Endothelial cell of umbilical vein (primary cell): ENCODE measurements around the gene NPPA. TPM values are rescaled to one million over a fixed set of nuclear protein-coding genes. Genes with fewer than 3 reads are reported as not detected.

Source experiments
- BruUV-seq: library from RNA; stranded (reverse); fragments of 400-500 nt; replicated peaks from 2 replicates; lab custom pipeline; 2021; lab: Mats Ljungman, UMichigan
- CTCF ChIA-PET: fragments of 300-600, 350-600 bp; sonication (Branson Sonifier 250); formaldehyde crosslinking; loops from one replicate; lab custom pipeline; 2021; ENCODE audit warnings: antibody characterized with exemption, inconsistent platforms; lab: Charles Lee
- POLR2A ChIA-PET: fragments of 300-600, 350-600 bp; sonication (Branson Sonifier 250); formaldehyde crosslinking; loops from one replicate; lab custom pipeline; 2021; ENCODE audit warnings: antibody characterized with exemption, inconsistent platforms; lab: Charles Lee
- DNase-seq: peaks from one replicate; pipeline ENCODE4 v3.0.0-alpha.2; 2011; ENCODE audit warnings: low read depth, low spot score
- FAIRE-seq: peaks from 2 replicates; lab custom pipeline; 2011; peaks lifted over from hg19 to GRCh38; lab: Jason Lieb, UNC
- H2AFZ ChIP-seq: 2 replicates; pipeline ENCODE4 v1.6.0; 2012; ENCODE audit warnings: low read depth, low read length, control low read depth, inconsistent platforms
- H3K27ac ChIP-seq: 2 replicates; pipeline ENCODE4 v1.5.1; 2011; ENCODE audit warnings: low read depth, mild to moderate bottlenecking, control low read depth, low read length, moderate library complexity; ENCODE audit not compliant: insufficient read depth
- H3K27me3 ChIP-seq, 2 experiments: 2 replicates each; pipeline versions ENCODE4 v1.6.0 to v1.6.1; 2011; ENCODE audit warnings: low read length in 2 of 2, mixed read lengths in 1 of 2; ENCODE audit not compliant: control insufficient read depth in 2 of 2, insufficient read depth in 2 of 2
- H3K36me3 ChIP-seq, 2 experiments: 2 replicates in 1 of 2; 3 replicates in 1 of 2; pipeline ENCODE4 v1.5.1; 2011; ENCODE audit warnings: low read length in 2 of 2, mild to moderate bottlenecking in 1 of 2, moderate library complexity in 1 of 2; ENCODE audit not compliant: control insufficient read depth in 2 of 2, insufficient read depth in 2 of 2; ENCODE audit errors: extremely low read depth in 1 of 2
- H3K4me1 ChIP-seq: 3 replicates; pipeline ENCODE4 v1.5.1; 2011; ENCODE audit warnings: mild to moderate bottlenecking, low read length; ENCODE audit not compliant: control insufficient read depth, insufficient read depth; ENCODE audit errors: extremely low read depth
- H3K4me2 ChIP-seq: 2 replicates; pipeline ENCODE4 v1.6.1; 2011; ENCODE audit warnings: low read length, control low read depth, mixed read lengths; ENCODE audit not compliant: insufficient read depth
- H3K4me3 ChIP-seq, 3 experiments: fragments of 200-600 bp in 1 of 3; sonication (generic), shearing (Covaris generic) in 1 of 3; replicated peaks in 1 of 3; 2 replicates each; pipeline ENCODE4 v1.5.1; 2011 to 2016; ENCODE audit warnings: control low read depth in 3 of 3, low read length in 3 of 3, mild to moderate bottlenecking in 2 of 3, inconsistent platforms in 1 of 3, low read depth in 1 of 3, moderate library complexity in 1 of 3; ENCODE audit not compliant: insufficient read depth in 1 of 3
- H3K79me2 ChIP-seq: 2 replicates; pipeline ENCODE4 v1.6.0; 2012; ENCODE audit warnings: low read length, inconsistent platforms; ENCODE audit not compliant: control insufficient read depth, insufficient read depth
- H3K9ac ChIP-seq: replicated peaks from 2 replicates; pipeline ENCODE3; 2011; ENCODE audit warnings: low read length, control low read depth; ENCODE audit not compliant: insufficient read depth; ENCODE audit errors: extremely low read depth
- H3K9me1 ChIP-seq: replicated peaks from 3 replicates; pipeline ENCODE4 v1.6.0; 2011; ENCODE audit warnings: mild to moderate bottlenecking, low read length; ENCODE audit not compliant: control insufficient read depth, insufficient read depth; ENCODE audit errors: extremely low read depth
- H3K9me3 ChIP-seq: replicated peaks from 2 replicates; pipeline ENCODE4 v1.5.1; 2012; ENCODE audit warnings: low read length, inconsistent platforms; ENCODE audit not compliant: control insufficient read depth, insufficient read depth
- H4K20me1 ChIP-seq: replicated peaks from 2 replicates; pipeline ENCODE3; 2011; ENCODE audit warnings: mild to moderate bottlenecking, low read length; ENCODE audit not compliant: control insufficient read depth, insufficient read depth; ENCODE audit errors: extremely low read depth
- CTCF ChIP-seq, 2 donors: IDR thresholded peaks; 1 replicate in 1 of 2; 2 replicates in 1 of 2; pipeline ENCODE4 v1.5.1; 2011; ENCODE audit warnings: low read length in 2 of 2, mild to moderate bottlenecking in 2 of 2, moderate library complexity in 2 of 2, control low read depth in 1 of 2, inconsistent platforms in 1 of 2, low read depth in 1 of 2; ENCODE audit not compliant: insufficient read depth in 1 of 2; ENCODE audit errors: extremely low read depth in 1 of 2
- EZH2 ChIP-seq: IDR thresholded peaks from 2 replicates; pipeline ENCODE4 v1.6.1; 2012; ENCODE audit warnings: borderline replicate concordance, low read depth, mild to moderate bottlenecking, moderate library complexity, low read length, inconsistent platforms; ENCODE audit not compliant: severe bottlenecking
- FOS ChIP-seq: IDR thresholded peaks from 2 replicates; pipeline ENCODE4 v1.6.1; 2011; ENCODE audit warnings: mild to moderate bottlenecking, low read length, moderate library complexity, borderline replicate concordance; ENCODE audit not compliant: insufficient read depth
- GATA2 ChIP-seq: IDR thresholded peaks from 2 replicates; pipeline ENCODE4 v1.7.0; 2011; ENCODE audit warnings: low read depth, mild to moderate bottlenecking, moderate library complexity, mixed read lengths, low read length; ENCODE audit not compliant: insufficient read length, insufficient read depth
- JUN ChIP-seq: IDR thresholded peaks from 2 replicates; pipeline ENCODE4 v1.6.1; 2011; ENCODE audit warnings: borderline replicate concordance, low read depth; ENCODE audit not compliant: insufficient read length, insufficient read depth
- MAX ChIP-seq: IDR thresholded peaks from 2 replicates; pipeline ENCODE4 v1.6.1; 2011; ENCODE audit not compliant: insufficient read depth, insufficient read length
- MYC ChIP-seq: IDR thresholded peaks from one replicate; pipeline ENCODE4 v1.6.1; 2011; ENCODE audit warnings: mild to moderate bottlenecking, low read depth, low read length
- POLR2A ChIP-seq: IDR thresholded peaks from 2 replicates; pipeline ENCODE4 v1.6.1; 2012; ENCODE audit warnings: low read depth, mild to moderate bottlenecking, control low read depth, low read length
- POLR2AphosphoS5 ChIP-seq: IDR thresholded peaks from 2 replicates; pipeline ENCODE4 v1.6.1; 2012; ENCODE audit warnings: low read depth, mild to moderate bottlenecking, control low read depth, low read length, moderate library complexity; ENCODE audit not compliant: insufficient read depth
- dilution Hi-C: fragments of 300-500 bp; cut with MboI; formaldehyde crosslinking; loops from one replicate; pipeline ENCODE4 v1.15.0; 2019; ENCODE audit warnings: low sequenced_read_pairs; ENCODE audit not compliant: extremely low pct_ligation_motif_present
- intact Hi-C: fragments of 100-400 bp; cut with micrococcal nuclease; formaldehyde crosslinking; loops from one replicate; pipeline ENCODE4 v1.10.0; 2022
- polyA plus RNA-seq, 4 experiments: library from polyadenylated mRNA; depleted of rRNA in 3 of 4; stranded (reverse) in 3 of 4; unstranded in 1 of 4; fragments of >200 nt; gene quantifications; 2 replicates each; pipeline versions ENCODE4 v1.2.1 to v1.2.3, GENCODE V29; 2011 to 2012; ENCODE audit warnings: missing spikeins in 1 of 4
- total RNA-seq: library from RNA; stranded (reverse); gene quantifications from 2 replicates; pipeline ENCODE4 v1.2.3, GENCODE V29; 2021

The NPPA gene
- total and polyA plus RNA-seq, 2 donors (not counting 3 experiments of a cell fraction or from before 2014, with no cell fraction given) = not detected

- no peaks in the 10 kb centered on the region for H3K4me1 ChIP-seq
- CTCF ChIA-PET = interaction anchor here (0.7 to 1.4 kb wide), 3 partner anchors 10 to 84 kb away, joined by 3 to 4 read pairs (median 3); no protein-coding TSS in a partner anchor
- no peak for TF ChIP-seq EZH2
- TF ChIP-seq POLR2AphosphoS5 = no peak
- no peak for TF ChIP-seq MYC
- no peak overlapping the region for H3K9ac ChIP-seq
- no peaks in the 10 kb centered on the region for H3K36me3 ChIP-seq
- no peaks in the 10 kb centered on the region for H3K79me2 ChIP-seq
- dilution Hi-C loops = no loop called here
- no peaks in the 10 kb centered on the region for H3K9me1 ChIP-seq
- H3K9me3 ChIP-seq = no peaks in the 10 kb centered on the region
- H3K4me3 ChIP-seq = no peak overlapping the region
- no peak overlapping the region for H3K4me2 ChIP-seq
- H2AFZ ChIP-seq = no peak overlapping the region
- no peak for DNase-seq
- no peaks in the 10 kb centered on the region for H3K27me3 ChIP-seq
- no peak for FAIRE-seq
- BruUV-seq = no TSS peak
- intact Hi-C loops = no loop called here
- POLR2A ChIA-PET = no interaction called here
- no peak overlapping the region for H3K27ac ChIP-seq
- H4K20me1 ChIP-seq = no peaks in the 10 kb centered on the region
Observed at GRCh38 chr1:11881749-11882441, 34.3 kb upstream of the NPPA start.

- Histone ChIP-seq H3K36me3 (no peaks in the 10 kb centered on the region), H3K9ac (no peak overlapping the region), H3K9me1 (no peaks in the 10 kb centered on the region), H3K79me2 (no peaks in the 10 kb centered on the region), H3K4me2 (no peak overlapping the region), H3K27ac (no peak overlapping the region), H3K4me1 (no peaks in the 10 kb centered on the region), H2AFZ (no peak overlapping the region), H4K20me1 (no peaks in the 10 kb centered on the region), H3K4me3 (no peak overlapping the region), H3K27me3 (no peaks in the 10 kb centered on the region), H3K9me3 (no peaks in the 10 kb centered on the region)
- FAIRE-seq (no peak), DNase-seq (no peak)
- dilution Hi-C loops (no loop called here), intact Hi-C loops (no loop called here)
- ChIA-PET CTCF (interaction anchor here (1.1 kb wide), 1 partner anchor 83 kb away, joined by 3 read pairs; no protein-coding TSS in a partner anchor), POLR2A (interaction anchor here (1.1 kb wide), 1 partner anchor 27 kb away, joined by 3 read pairs; no protein-coding TSS in a partner anchor)
- BruUV-seq = no TSS peak
- TF ChIP-seq EZH2 = no peak
- no peak for TF ChIP-seq JUN
- TF ChIP-seq POLR2AphosphoS5 = no peak
- no peak for TF ChIP-seq MYC
- TF ChIP-seq CTCF (IDR thresholded peaks at IDR 0.05; ENCODE audit: extremely low read depth in 1 of 2, insufficient read depth in 1 of 2, low read depth in 1 of 2, low read length in 2 of 2) = no peak
- TF ChIP-seq FOS = no peak
- no peak for TF ChIP-seq MAX
- TF ChIP-seq POLR2A = no peak
- TF ChIP-seq GATA2 = no peak
Observed at GRCh38 chr1:11880911-11881748, 33.5 kb upstream of the NPPA start.
